ENCODE data around the gene TNFRSF4.

The TNFRSF4 gene

GRCh38 chr1:1216770-1217620 lies 3.0 kb upstream of the TNFRSF4 start:
- DNase-seq, result no peak

DNA sequence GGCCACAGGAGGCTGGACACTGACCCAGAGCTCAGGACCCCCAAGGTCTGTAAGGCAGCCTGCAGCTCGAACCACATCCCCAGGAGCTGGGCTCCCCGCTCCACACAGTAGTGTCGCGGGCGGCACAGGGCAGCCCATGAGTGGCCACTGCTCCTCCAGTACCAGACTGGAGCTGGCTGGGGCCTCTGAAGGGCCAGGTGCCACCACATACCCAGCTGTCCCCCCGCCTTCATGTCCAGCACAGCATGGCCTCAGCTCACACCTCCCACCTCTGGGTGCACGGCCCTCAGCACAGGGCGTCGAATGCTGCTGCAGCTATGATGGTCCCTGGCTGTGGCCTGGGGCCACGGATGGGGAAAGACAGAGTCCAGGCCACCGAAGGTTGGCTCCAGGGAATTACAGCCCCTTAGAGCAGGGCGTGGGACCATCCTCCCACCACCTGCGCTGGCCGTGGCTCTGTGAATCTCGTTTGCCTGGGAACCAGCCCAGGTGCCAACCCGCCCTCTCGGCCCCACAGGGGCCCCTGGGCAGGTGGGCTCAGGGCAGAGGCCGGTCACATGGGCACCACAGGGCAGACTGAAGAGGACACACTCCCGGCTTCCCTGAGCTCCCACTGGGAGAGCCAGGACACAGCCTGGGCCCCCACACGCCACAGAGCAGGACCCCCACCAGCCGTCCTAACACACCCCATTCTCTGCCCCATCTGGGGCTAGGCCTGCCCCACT lies 2.1 kb upstream of the TNFRSF4 start:
- no peak for DNase-seq

DNA sequence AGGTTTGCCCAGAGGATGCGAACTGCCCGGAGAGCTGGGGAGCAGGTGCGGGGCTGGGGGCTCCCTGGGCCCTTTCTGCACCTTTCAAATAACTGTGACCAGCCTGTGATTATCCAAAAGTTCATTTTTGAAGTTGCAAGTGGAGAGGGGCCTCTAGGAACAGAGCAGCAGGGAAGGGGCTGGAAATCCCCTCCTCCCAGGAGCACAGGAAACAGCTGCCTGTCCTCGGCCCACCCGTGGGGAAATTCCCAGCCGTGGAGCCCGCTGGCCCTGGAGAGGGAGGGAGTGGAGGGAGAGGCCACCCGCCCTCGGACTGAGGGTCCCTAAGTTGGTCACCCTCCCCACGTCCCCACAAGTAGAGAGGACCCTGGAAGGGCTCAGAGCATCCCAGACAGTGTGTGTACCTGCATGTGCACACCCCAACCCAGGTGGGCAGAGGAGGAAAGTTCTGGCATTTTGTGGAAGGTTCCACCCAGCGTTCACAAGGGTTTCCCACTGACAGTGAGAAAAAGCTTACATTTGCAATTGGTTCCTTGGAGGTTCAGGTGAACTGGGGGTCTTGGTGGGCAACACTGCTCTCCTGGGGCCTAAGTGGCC lies 1.2 kb upstream of the TNFRSF4 start:
- DNase-seq, result no peak

GRCh38 chr1:1212780-1213344 lies 1.1 kb downstream of the TNFRSF4 start:
- no peak for DNase-seq

- DNase-seq, result no peak
Measured at GRCh38 chr1:1211541-1212441, 2.2 kb downstream of the TNFRSF4 start.

- DNase-seq, result no peak
Measured at GRCh38 chr1:1210726-1211540, 3.0 kb downstream of the TNFRSF4 start.

DNA sequence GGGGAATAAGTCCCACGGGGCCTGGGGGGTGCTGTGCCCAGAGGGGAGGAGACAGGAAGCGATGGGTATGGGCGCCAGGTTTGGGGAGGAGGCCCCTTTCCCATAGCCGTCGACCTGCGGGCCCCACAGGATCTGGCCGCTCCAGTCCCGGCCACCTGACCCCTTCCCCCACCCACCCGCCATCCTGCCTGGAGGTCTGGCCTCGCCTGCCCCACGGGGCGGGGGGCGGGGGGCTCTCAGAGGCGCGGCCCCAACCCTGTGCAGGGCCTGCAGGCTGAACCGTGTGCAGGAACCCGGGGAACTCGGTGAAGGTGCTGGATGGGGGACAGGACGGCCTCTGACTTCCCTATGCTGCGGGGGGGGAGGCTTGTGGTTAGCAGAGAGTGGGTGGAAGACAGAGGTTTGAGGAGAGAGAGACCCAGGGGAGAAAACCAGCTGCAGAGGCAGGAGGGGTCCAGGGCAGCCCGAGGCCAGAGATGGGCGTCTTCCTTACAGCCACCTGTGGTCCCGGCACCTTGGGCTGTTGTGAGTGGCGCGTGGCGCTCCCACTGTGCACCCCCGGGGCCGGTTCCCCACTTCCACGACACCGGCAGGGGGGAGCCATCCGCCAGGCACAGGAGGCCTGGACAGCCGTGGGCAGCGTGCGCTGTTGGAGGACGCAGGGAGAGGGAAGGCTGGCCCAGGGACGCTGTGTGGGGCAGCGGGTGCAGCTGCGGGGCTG lies 5.1 kb downstream of the TNFRSF4 start:
- no peak for DNase-seq

DNA sequence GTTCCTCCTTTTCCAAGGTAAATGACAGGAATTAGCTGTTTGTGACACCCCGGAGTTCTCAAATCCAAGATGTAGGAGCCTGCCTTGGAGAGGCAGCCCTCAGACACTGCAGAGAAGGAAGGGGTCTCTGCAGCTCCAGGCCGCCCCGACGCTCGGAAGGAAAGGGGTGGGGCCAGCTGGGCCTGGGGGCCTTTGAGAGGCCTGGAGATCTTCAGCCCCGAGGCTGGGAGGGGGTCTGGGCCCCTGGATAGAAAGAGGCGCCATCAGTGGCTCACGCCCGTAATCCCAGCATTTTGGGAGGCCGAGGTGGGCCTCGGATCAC lies 6.4 kb downstream of the TNFRSF4 start:
- no peak for DNase-seq

DNA sequence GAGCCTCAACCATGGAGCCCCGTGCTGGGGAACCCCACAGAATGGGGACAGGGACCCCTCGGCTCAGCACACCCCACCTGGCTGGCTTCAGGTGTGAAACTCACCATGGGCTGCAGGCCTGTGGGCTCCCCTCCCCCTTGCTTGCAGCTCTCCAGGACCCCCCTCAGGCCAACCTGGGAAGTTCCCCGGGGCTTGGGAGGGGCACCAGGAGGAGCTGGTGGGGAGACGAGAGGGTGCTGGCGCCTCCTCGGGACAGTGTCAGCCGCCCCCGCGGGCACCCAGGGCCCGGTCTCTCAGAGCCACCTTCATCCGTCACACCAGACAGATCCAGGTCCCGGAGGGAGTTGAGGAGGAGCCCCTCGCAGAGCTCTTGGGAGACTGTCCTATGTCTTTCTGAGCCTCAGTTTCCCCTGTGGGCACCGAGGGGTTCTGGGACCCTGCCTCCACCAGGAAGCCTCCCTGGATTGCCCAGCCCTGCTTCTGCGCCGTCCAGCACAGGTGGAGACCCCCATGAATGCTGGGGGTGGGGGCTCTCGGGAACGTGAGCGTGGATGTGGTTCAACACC lies 6.9 kb downstream of the TNFRSF4 start:
- no peak for DNase-seq

DNA sequence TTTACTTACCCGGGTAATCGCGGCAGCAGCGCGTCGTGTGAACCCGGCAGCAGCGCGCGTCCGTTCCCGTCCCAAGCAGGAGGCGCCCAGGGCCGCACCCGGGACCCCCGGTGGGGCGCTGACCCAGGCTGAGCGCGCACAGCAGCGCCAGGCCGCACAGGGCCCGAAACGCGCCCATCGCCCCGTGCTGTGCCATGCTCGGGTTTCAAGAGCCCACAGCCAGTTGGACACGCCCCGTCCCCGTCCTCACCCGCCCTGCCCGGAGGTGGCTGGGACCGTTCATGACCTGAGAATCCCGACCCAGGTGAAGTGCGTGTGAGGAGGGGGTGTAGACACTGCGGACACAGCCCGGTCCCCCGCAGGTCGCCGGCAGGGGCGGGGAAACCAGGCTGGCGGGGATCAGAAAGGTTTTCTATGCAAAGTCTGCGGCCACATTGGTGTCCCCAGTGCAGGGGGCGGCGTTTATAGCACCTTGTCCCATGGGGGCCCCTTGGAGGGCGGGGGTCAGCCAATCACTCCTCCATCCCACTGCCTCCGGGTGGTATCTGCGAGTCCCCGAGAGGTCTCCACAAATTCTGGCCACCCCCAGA lies 7.5 kb downstream of the TNFRSF4 start, which contains the start of gene TNFRSF18:
TNFRSF18 (minus strand) TSS at position 217 of the 590 bp plus-strand sequence; CDS start at position 196, 21 bp downstream.
- DNase-seq, result no peak

GRCh38 chr1:1205769-1206375 lies 8.1 kb downstream of the TNFRSF4 start:
- no peak for DNase-seq

GRCh38 chr1:1204998-1205768 lies 8.8 kb downstream of the TNFRSF4 start:
- DNase-seq, result no peak

GRCh38 chr1:1204425-1204920 lies 9.5 kb downstream of the TNFRSF4 start:
- DNase-seq, result no peak

- DNase-seq, result no peak
Measured at GRCh38 chr1:1203561-1204424, 10.2 kb downstream of the TNFRSF4 start.

- DNase-seq, result no peak
Measured at GRCh38 chr1:1202831-1203560, 11.0 kb downstream of the TNFRSF4 start.

- no peak for DNase-seq
Measured at GRCh38 chr1:1200876-1201810, 12.8 kb downstream of the TNFRSF4 start.

Data from HCEC 1CT (cell line).